ENCODE results near the gene E2F7.

Gene E2F7

DNA sequence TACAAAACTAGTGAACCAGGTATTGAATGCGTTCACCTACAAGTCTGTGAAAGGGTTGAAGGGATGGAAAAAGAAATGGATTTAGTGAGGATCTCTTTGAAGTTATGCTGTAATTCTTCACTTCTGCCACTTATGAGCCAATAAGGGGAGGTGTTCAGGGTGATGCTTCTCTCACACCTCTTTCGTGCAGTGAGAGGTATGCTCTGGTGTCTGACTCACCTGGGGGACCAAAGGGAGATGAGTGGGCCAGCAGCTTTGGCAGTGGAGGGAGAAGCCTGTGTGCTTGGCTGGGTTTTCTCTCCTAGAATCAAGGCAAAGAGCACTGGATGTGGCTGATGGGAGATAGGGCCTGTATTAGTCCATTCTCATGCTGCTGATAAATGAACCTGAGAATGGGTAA, 45.4 kb downstream of the E2F7 start:
- Histone ChIP-seq H3K36me3 (ENCODE audit: insufficient read depth, low read length) (peaks cover 14% of the 10 kb centered on the region; the same call in 1 of the 2 replicates), H3K9ac (ENCODE audit: low read depth, low read length) (no peak overlapping the region), H3K4me1 (ENCODE audit: insufficient read depth, low read length) (no peaks in the 10 kb centered on the region), H3K9me3 (ENCODE audit: control insufficient read depth, insufficient read depth, low read length) (no peaks in the 10 kb centered on the region)

- Histone ChIP-seq H3K36me3 (ENCODE audit: insufficient read depth, low read length) (peaks cover 14% of the 10 kb centered on the region; the same call in 1 of the 2 replicates), H3K9me3 (ENCODE audit: control insufficient read depth, insufficient read depth, low read length) (no peaks in the 10 kb centered on the region), H3K9ac (ENCODE audit: low read depth, low read length) (no peak overlapping the region), H3K4me1 (ENCODE audit: insufficient read depth, low read length) (no peaks in the 10 kb centered on the region)
These were observed 48.8 kb downstream of the E2F7 start for GRCh38 chr12:77016606-77017005.

- Histone ChIP-seq H3K9ac (ENCODE audit: low read depth, low read length) (no peak overlapping the region), H3K4me1 (ENCODE audit: insufficient read depth, low read length) (no peaks in the 10 kb centered on the region), H3K9me3 (ENCODE audit: control insufficient read depth, insufficient read depth, low read length) (no peaks in the 10 kb centered on the region), H3K36me3 (ENCODE audit: insufficient read depth, low read length) (peaks cover 8% of the 10 kb centered on the region; the same call in 1 of the 2 replicates)
These were observed 52.3 kb downstream of the E2F7 start for GRCh38 chr12:77013091-77013490.

DNA sequence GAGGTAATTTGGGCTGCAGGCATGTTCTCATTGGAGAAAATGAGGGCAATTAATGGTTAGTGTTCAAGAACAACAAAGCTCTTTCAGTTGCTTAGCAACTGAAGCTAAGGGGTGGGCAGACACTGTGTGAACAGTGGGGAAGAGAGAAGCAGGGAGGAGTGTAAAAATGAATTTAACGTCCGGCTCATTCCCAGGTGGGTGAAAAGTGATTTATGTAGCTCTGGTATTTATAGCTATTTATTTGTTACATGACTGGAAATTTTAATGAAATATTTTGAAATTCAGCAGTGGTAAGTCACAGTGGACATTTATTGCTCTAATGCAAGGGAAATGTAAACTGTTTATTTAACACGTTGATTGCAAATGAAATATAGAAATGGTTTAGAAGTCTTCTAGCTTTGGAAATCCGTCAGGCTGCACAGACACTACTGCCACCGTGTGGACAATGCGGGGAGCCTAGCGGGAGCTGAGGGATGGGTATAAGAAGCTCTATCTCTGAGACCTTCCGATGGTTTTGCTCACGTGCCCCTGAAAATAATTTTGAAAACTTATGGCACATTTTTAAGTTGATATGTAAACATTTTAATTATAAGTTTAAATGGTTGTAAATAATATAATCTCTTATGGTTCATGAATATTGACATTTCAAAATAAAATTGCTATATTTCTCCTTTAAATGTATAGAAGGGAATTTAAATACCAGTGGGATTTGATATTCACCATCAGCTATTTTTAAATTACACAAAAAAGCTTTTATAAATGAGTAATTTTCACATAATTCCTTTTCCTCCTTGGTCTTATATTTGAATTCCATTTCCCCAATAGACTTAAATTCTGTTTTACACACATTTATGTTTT, 54.4 kb downstream of the E2F7 start:
- no peaks in the 10 kb centered on the region for H3K4me1 ChIP-seq (ENCODE audit: insufficient read depth, low read length)
- no peak overlapping the region for H3K9ac ChIP-seq (ENCODE audit: low read depth, low read length)
- no peaks in the 10 kb centered on the region for H3K36me3 ChIP-seq (ENCODE audit: insufficient read depth, low read length)
- H3K9me3 ChIP-seq (ENCODE audit: control insufficient read depth, insufficient read depth, low read length), result no peaks in the 10 kb centered on the region

GRCh38 chr12:77007476-77007875, 57.9 kb downstream of the E2F7 start:
- no peaks in the 10 kb centered on the region for H3K9me3 ChIP-seq (ENCODE audit: control insufficient read depth, insufficient read depth, low read length)
- H3K4me1 ChIP-seq (ENCODE audit: insufficient read depth, low read length), result no peaks in the 10 kb centered on the region
- no peaks in the 10 kb centered on the region for H3K36me3 ChIP-seq (ENCODE audit: insufficient read depth, low read length)
- no peak overlapping the region for H3K9ac ChIP-seq (ENCODE audit: low read depth, low read length)

GRCh38 chr12:77005611-77006098, 59.7 kb downstream of the E2F7 start:
- H3K9me3 ChIP-seq (ENCODE audit: control insufficient read depth, insufficient read depth, low read length), result no peaks in the 10 kb centered on the region
- H3K4me1 ChIP-seq (ENCODE audit: insufficient read depth, low read length), result no peaks in the 10 kb centered on the region
- H3K9ac ChIP-seq (ENCODE audit: low read depth, low read length), result no peak overlapping the region
- no peaks in the 10 kb centered on the region for H3K36me3 ChIP-seq (ENCODE audit: insufficient read depth, low read length)

- Histone ChIP-seq H3K9me3 (ENCODE audit: control insufficient read depth, insufficient read depth, low read length) (no peaks in the 10 kb centered on the region), H3K4me1 (ENCODE audit: insufficient read depth, low read length) (no peaks in the 10 kb centered on the region), H3K9ac (ENCODE audit: low read depth, low read length) (no peak overlapping the region)
These were observed 61.5 kb downstream of the E2F7 start for GRCh38 chr12:77003914-77004313.

DNA sequence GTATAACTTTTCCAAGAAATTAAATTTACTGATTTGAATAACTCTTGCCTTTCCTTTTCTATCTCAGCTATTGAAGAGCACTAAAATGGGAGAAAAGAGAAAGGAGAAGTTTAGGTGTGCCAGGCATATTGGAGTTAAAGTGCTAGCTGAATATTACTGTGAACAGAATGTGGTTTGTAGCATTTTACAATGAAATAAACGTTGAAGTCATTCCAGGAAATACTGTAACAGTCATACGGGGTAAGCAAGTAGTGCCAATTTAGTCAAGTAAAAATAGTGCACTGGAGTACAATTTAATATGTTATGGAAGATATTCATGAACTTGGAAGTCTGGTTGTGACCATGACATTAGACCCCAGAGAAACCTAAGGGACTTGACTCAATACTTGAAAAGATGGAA, 62.1 kb downstream of the E2F7 start:
- H3K4me1 ChIP-seq (ENCODE audit: insufficient read depth, low read length), result no peaks in the 10 kb centered on the region
- no peaks in the 10 kb centered on the region for H3K36me3 ChIP-seq (ENCODE audit: insufficient read depth, low read length)
- H3K9ac ChIP-seq (ENCODE audit: low read depth, low read length), result no peak overlapping the region
- no peaks in the 10 kb centered on the region for H3K9me3 ChIP-seq (ENCODE audit: control insufficient read depth, insufficient read depth, low read length)

More at GRCh38 chr12:77003914-77004313, 61.5 kb downstream of the E2F7 start:
- H3K36me3 ChIP-seq (ENCODE audit: insufficient read depth, low read length), result no peaks in the 10 kb centered on the region

GRCh38 chr12:77002382-77002781, 63.0 kb downstream of the E2F7 start:
- Histone ChIP-seq H3K9ac (ENCODE audit: low read depth, low read length) (no peak overlapping the region), H3K9me3 (ENCODE audit: control insufficient read depth, insufficient read depth, low read length) (no peaks in the 10 kb centered on the region), H3K4me1 (ENCODE audit: insufficient read depth, low read length) (no peaks in the 10 kb centered on the region), H3K36me3 (ENCODE audit: insufficient read depth, low read length) (no peaks in the 10 kb centered on the region)

GRCh38 chr12:77001276-77001675, 64.1 kb downstream of the E2F7 start:
- no peaks in the 10 kb centered on the region for H3K36me3 ChIP-seq (ENCODE audit: insufficient read depth, low read length)
- no peaks in the 10 kb centered on the region for H3K9me3 ChIP-seq (ENCODE audit: control insufficient read depth, insufficient read depth, low read length)
- no peaks in the 10 kb centered on the region for H3K4me1 ChIP-seq (ENCODE audit: insufficient read depth, low read length)
- H3K9ac ChIP-seq (ENCODE audit: low read depth, low read length), result no peak overlapping the region

GRCh38 chr12:76998908-76999556, 66.3 kb downstream of the E2F7 start:
- Histone ChIP-seq H3K9me3 (ENCODE audit: control insufficient read depth, insufficient read depth, low read length) (no peaks in the 10 kb centered on the region), H3K36me3 (ENCODE audit: insufficient read depth, low read length) (no peaks in the 10 kb centered on the region), H3K9ac (ENCODE audit: low read depth, low read length) (no peak overlapping the region), H3K4me1 (ENCODE audit: insufficient read depth, low read length) (no peaks in the 10 kb centered on the region)

- Histone ChIP-seq H3K9me3 (ENCODE audit: control insufficient read depth, insufficient read depth, low read length) (no peaks in the 10 kb centered on the region), H3K36me3 (ENCODE audit: insufficient read depth, low read length) (no peaks in the 10 kb centered on the region), H3K9ac (ENCODE audit: low read depth, low read length) (no peak overlapping the region), H3K4me1 (ENCODE audit: insufficient read depth, low read length) (no peaks in the 10 kb centered on the region)
These were observed 67.0 kb downstream of the E2F7 start for GRCh38 chr12:76998386-76998785.

- Histone ChIP-seq H3K9me3 (ENCODE audit: control insufficient read depth, insufficient read depth, low read length) (no peaks in the 10 kb centered on the region), H3K9ac (ENCODE audit: low read depth, low read length) (no peak overlapping the region), H3K36me3 (ENCODE audit: insufficient read depth, low read length) (no peaks in the 10 kb centered on the region), H3K4me1 (ENCODE audit: insufficient read depth, low read length) (no peaks in the 10 kb centered on the region)
These were observed 68.2 kb downstream of the E2F7 start for GRCh38 chr12:76997011-76997780.

GRCh38 chr12:76990716-76991115, 74.7 kb downstream of the E2F7 start:
- H3K9ac ChIP-seq (ENCODE audit: low read depth, low read length), result no peak overlapping the region
- no peaks in the 10 kb centered on the region for H3K4me1 ChIP-seq (ENCODE audit: insufficient read depth, low read length)
- no peaks in the 10 kb centered on the region for H3K36me3 ChIP-seq (ENCODE audit: insufficient read depth, low read length)
- no peaks in the 10 kb centered on the region for H3K9me3 ChIP-seq (ENCODE audit: control insufficient read depth, insufficient read depth, low read length)
